ENCODE results near the gene ZNF469. TPM values are rescaled to one million over a fixed set of nuclear protein-coding genes. Genes with fewer than 3 reads are reported as not detected.

ZNF469 gene
- total and polyA plus RNA-seq, 2 of the 13 experiments (the other 11 are each of a cell fraction or from before 2014, with no cell fraction given): not detected

GRCh38 chr16:88338111-88338510 lies 44.6 kb upstream of the ZNF469 start:
- H3K27ac ChIP-seq (ENCODE audit: extremely low read length, insufficient read depth, low read length): no peak overlapping the region
- no TSS peak for BruUV-seq (replicated peaks)
- peaks cover 10% of the 10 kb centered on the region for H3K4me1 ChIP-seq (ENCODE audit: insufficient read depth, low read length)
- no peaks in the 10 kb centered on the region for H3K79me2 ChIP-seq (ENCODE audit: insufficient read depth, low read length)
- peaks cover 5 to 29% of the 10 kb centered on the region in 2 experiments; a peak in 3 of 5 replicates for H3K27me3 ChIP-seq (ENCODE audit: control insufficient read depth in 1 of 2, insufficient read depth in 2 of 2, low read length in 2 of 2)
- H3K4me3 ChIP-seq (replicated peaks in 1 of 3; ENCODE audit: insufficient read depth in 1 of 3, low read depth in 2 of 3, low read length in 3 of 3): no peak overlapping the region
- WGBS (ENCODE audit: low lambda C conversion rate): 17% methylated on average over 9 of the region's 16 CpGs
- ChIA-PET CTCF (ENCODE audit: low intra/inter-chr PET ratio, low total read pairs) (no interaction called here), POLR2A (no interaction called here)
- intact Hi-C loops (cut with micrococcal nuclease; ENCODE audit: unreplicated experiment): no loop called here
- peak; percentile 47; the same call in 1 of the 2 replicates for TF ChIP-seq SRF (IDR thresholded peaks at IDR 0.05; ENCODE audit: low read depth, low read length)
- no peak for TF ChIP-seq ZBTB25 (CRISPR knock-in tag; IDR thresholded peaks at IDR 0.05)
- peaks cover 2% of the 10 kb centered on the region; the same call in 1 of the 2 replicates for H3K9me3 ChIP-seq (ENCODE audit: low read length)
- H2AFZ ChIP-seq (ENCODE audit: low read length): no peak overlapping the region
- H3K4me2 ChIP-seq (ENCODE audit: low read depth, low read length): no peak overlapping the region
- no peaks in the 10 kb centered on the region; the same call in 1 of the 2 replicates for H4K20me1 ChIP-seq (ENCODE audit: insufficient read depth, low read length)
- ATAC-seq (peak; percentile 53), FAIRE-seq (no peak), DNase-seq (ENCODE audit: low spot score) (no peak)
- in situ Hi-C loops (cut with HindIII; ENCODE audit: extremely low pct_ligation_motif_present, low pct_unique_long_range_greater_than_20kb): no loop called here
- H3K36me3 ChIP-seq (replicated peaks in 1 of 2; ENCODE audit: control insufficient read depth in 1 of 2, insufficient read depth in 2 of 2, low read length in 2 of 2): no peaks in the 10 kb centered on the region
- no peak overlapping the region for H3K9ac ChIP-seq (ENCODE audit: insufficient read depth, low read depth, low read length)

- Histone ChIP-seq H3K27ac (ENCODE audit: extremely low read length, insufficient read depth, low read length) (no peak overlapping the region), H3K4me3 (replicated peaks in 1 of 3; ENCODE audit: insufficient read depth in 1 of 3, low read depth in 2 of 3, low read length in 3 of 3) (no peak overlapping the region), H3K27me3 (ENCODE audit: control insufficient read depth in 1 of 2, insufficient read depth in 2 of 2, low read length in 2 of 2) (peaks cover 5 to 29% of the 10 kb centered on the region in 2 experiments; a peak in 3 of 5 replicates), H3K9ac (ENCODE audit: insufficient read depth, low read depth, low read length) (no peak overlapping the region), H3K4me1 (ENCODE audit: insufficient read depth, low read length) (peaks cover 2% of the 10 kb centered on the region), H3K9me3 (ENCODE audit: low read length) (peaks cover 7% of the 10 kb centered on the region; the same call in 1 of the 2 replicates), H3K36me3 (replicated peaks in 1 of 2; ENCODE audit: control insufficient read depth in 1 of 2, insufficient read depth in 2 of 2, low read length in 2 of 2) (no peaks in the 10 kb centered on the region), H3K79me2 (ENCODE audit: insufficient read depth, low read length) (no peaks in the 10 kb centered on the region), H3K4me2 (ENCODE audit: low read depth, low read length) (no peak overlapping the region), H2AFZ (ENCODE audit: low read length) (no peak overlapping the region), H4K20me1 (ENCODE audit: insufficient read depth, low read length) (no peaks in the 10 kb centered on the region; the same call in 1 of the 2 replicates)
- FAIRE-seq: no peak
- intact Hi-C loops (cut with micrococcal nuclease; ENCODE audit: unreplicated experiment): no loop called here
- ChIA-PET CTCF (ENCODE audit: low intra/inter-chr PET ratio, low total read pairs) (no interaction called here), POLR2A (no interaction called here)
- WGBS (ENCODE audit: low lambda C conversion rate): 8% methylated on average over 7 of the region's 7 CpGs
- BruUV-seq (replicated peaks): no TSS peak
- DNase-seq (ENCODE audit: low spot score): no peak
- in situ Hi-C loops (cut with HindIII; ENCODE audit: extremely low pct_ligation_motif_present, low pct_unique_long_range_greater_than_20kb): no loop called here
- ATAC-seq: no peak
- no peak for TF ChIP-seq ZNF513 (CRISPR knock-in tag; conservative IDR thresholded peaks at IDR 0.05)
- no peak for TF ChIP-seq NCOA1 (CRISPR knock-in tag; IDR thresholded peaks at IDR 0.05)
- no peak for TF ChIP-seq ZNF274 (CRISPR knock-in tag; IDR thresholded peaks at IDR 0.05)
- TF ChIP-seq NFIB (CRISPR knock-in tag; IDR thresholded peaks at IDR 0.05; ENCODE audit: borderline replicate concordance): no peak
- TF ChIP-seq ZNF678 (CRISPR knock-in tag; IDR thresholded peaks at IDR 0.05): no peak
- no peak for TF ChIP-seq HNF4A (CRISPR knock-in tag; IDR thresholded peaks at IDR 0.05)
- TF ChIP-seq SSRP1 (CRISPR knock-in tag; IDR thresholded peaks at IDR 0.05): no peak
- TF ChIP-seq ZNF703 (CRISPR knock-in tag; IDR thresholded peaks at IDR 0.05; ENCODE audit: borderline replicate concordance): no peak
- TF ChIP-seq IKZF5 (CRISPR knock-in tag; IDR thresholded peaks at IDR 0.05): no peak
- TF ChIP-seq ZNF232 (CRISPR knock-in tag; IDR thresholded peaks at IDR 0.05; ENCODE audit: borderline replicate concordance): no peak
- no peak for TF ChIP-seq SRY (CRISPR knock-in tag; IDR thresholded peaks at IDR 0.05)
- TF ChIP-seq ZBTB43 (CRISPR knock-in tag; conservative IDR thresholded peaks at IDR 0.05): no peak
- TF ChIP-seq KDM1A (CRISPR knock-in tag; IDR thresholded peaks at IDR 0.05): no peak
Observed at GRCh38 chr16:88338896-88339295, 43.9 kb upstream of the ZNF469 start.
